Endothelial cell of umbilical vein (primary cell): Measurements from ENCODE around the gene ZFYVE28. TPM values are rescaled to one million over a fixed set of nuclear protein-coding genes. Genes with fewer than 3 reads are reported as not detected.

ENCODE experiments used
- BruUV-seq: library from RNA; stranded (reverse); fragments of 400-500 nt; replicated peaks from 2 replicates; lab custom pipeline; 2021; lab: Mats Ljungman, UMichigan
- CTCF ChIA-PET: fragments of 300-600, 350-600 bp; sonication (Branson Sonifier 250); formaldehyde crosslinking; loops from one replicate; lab custom pipeline; 2021; ENCODE audit warnings: antibody characterized with exemption, inconsistent platforms; lab: Charles Lee
- POLR2A ChIA-PET: fragments of 300-600, 350-600 bp; sonication (Branson Sonifier 250); formaldehyde crosslinking; loops from one replicate; lab custom pipeline; 2021; ENCODE audit warnings: antibody characterized with exemption, inconsistent platforms; lab: Charles Lee
- DNase-seq: peaks from one replicate; pipeline ENCODE4 v3.0.0-alpha.2; 2011; ENCODE audit warnings: low read depth, low spot score
- FAIRE-seq: peaks from 2 replicates; lab custom pipeline; 2011; peaks lifted over from hg19 to GRCh38; lab: Jason Lieb, UNC
- H2AFZ ChIP-seq: 2 replicates; pipeline ENCODE4 v1.6.0; 2012; ENCODE audit warnings: low read depth, low read length, control low read depth, inconsistent platforms
- H3K27ac ChIP-seq: 2 replicates; pipeline ENCODE4 v1.5.1; 2011; ENCODE audit warnings: low read depth, mild to moderate bottlenecking, control low read depth, low read length, moderate library complexity; ENCODE audit not compliant: insufficient read depth
- H3K27me3 ChIP-seq, 2 experiments: 2 replicates each; pipeline versions ENCODE4 v1.6.0 to v1.6.1; 2011; ENCODE audit warnings: low read length in 2 of 2, mixed read lengths in 1 of 2; ENCODE audit not compliant: control insufficient read depth in 2 of 2, insufficient read depth in 2 of 2
- H3K36me3 ChIP-seq, 2 experiments: 2 replicates in 1 of 2; 3 replicates in 1 of 2; pipeline ENCODE4 v1.5.1; 2011; ENCODE audit warnings: low read length in 2 of 2, mild to moderate bottlenecking in 1 of 2, moderate library complexity in 1 of 2; ENCODE audit not compliant: control insufficient read depth in 2 of 2, insufficient read depth in 2 of 2; ENCODE audit errors: extremely low read depth in 1 of 2
- H3K4me1 ChIP-seq: 3 replicates; pipeline ENCODE4 v1.5.1; 2011; ENCODE audit warnings: mild to moderate bottlenecking, low read length; ENCODE audit not compliant: control insufficient read depth, insufficient read depth; ENCODE audit errors: extremely low read depth
- H3K4me2 ChIP-seq: 2 replicates; pipeline ENCODE4 v1.6.1; 2011; ENCODE audit warnings: low read length, control low read depth, mixed read lengths; ENCODE audit not compliant: insufficient read depth
- H3K4me3 ChIP-seq, 3 experiments: fragments of 200-600 bp in 1 of 3; sonication (generic), shearing (Covaris generic) in 1 of 3; replicated peaks in 1 of 3; 2 replicates each; pipeline ENCODE4 v1.5.1; 2011 to 2016; ENCODE audit warnings: control low read depth in 3 of 3, low read length in 3 of 3, mild to moderate bottlenecking in 2 of 3, inconsistent platforms in 1 of 3, low read depth in 1 of 3, moderate library complexity in 1 of 3; ENCODE audit not compliant: insufficient read depth in 1 of 3
- H3K79me2 ChIP-seq: 2 replicates; pipeline ENCODE4 v1.6.0; 2012; ENCODE audit warnings: low read length, inconsistent platforms; ENCODE audit not compliant: control insufficient read depth, insufficient read depth
- H3K9ac ChIP-seq: replicated peaks from 2 replicates; pipeline ENCODE3; 2011; ENCODE audit warnings: low read length, control low read depth; ENCODE audit not compliant: insufficient read depth; ENCODE audit errors: extremely low read depth
- H3K9me1 ChIP-seq: replicated peaks from 3 replicates; pipeline ENCODE4 v1.6.0; 2011; ENCODE audit warnings: mild to moderate bottlenecking, low read length; ENCODE audit not compliant: control insufficient read depth, insufficient read depth; ENCODE audit errors: extremely low read depth
- H3K9me3 ChIP-seq: replicated peaks from 2 replicates; pipeline ENCODE4 v1.5.1; 2012; ENCODE audit warnings: low read length, inconsistent platforms; ENCODE audit not compliant: control insufficient read depth, insufficient read depth
- H4K20me1 ChIP-seq: replicated peaks from 2 replicates; pipeline ENCODE3; 2011; ENCODE audit warnings: mild to moderate bottlenecking, low read length; ENCODE audit not compliant: control insufficient read depth, insufficient read depth; ENCODE audit errors: extremely low read depth
- CTCF ChIP-seq, 2 donors: IDR thresholded peaks; 1 replicate in 1 of 2; 2 replicates in 1 of 2; pipeline ENCODE4 v1.5.1; 2011; ENCODE audit warnings: low read length in 2 of 2, mild to moderate bottlenecking in 2 of 2, moderate library complexity in 2 of 2, control low read depth in 1 of 2, inconsistent platforms in 1 of 2, low read depth in 1 of 2; ENCODE audit not compliant: insufficient read depth in 1 of 2; ENCODE audit errors: extremely low read depth in 1 of 2
- EZH2 ChIP-seq: IDR thresholded peaks from 2 replicates; pipeline ENCODE4 v1.6.1; 2012; ENCODE audit warnings: borderline replicate concordance, low read depth, mild to moderate bottlenecking, moderate library complexity, low read length, inconsistent platforms; ENCODE audit not compliant: severe bottlenecking
- FOS ChIP-seq: IDR thresholded peaks from 2 replicates; pipeline ENCODE4 v1.6.1; 2011; ENCODE audit warnings: mild to moderate bottlenecking, low read length, moderate library complexity, borderline replicate concordance; ENCODE audit not compliant: insufficient read depth
- GATA2 ChIP-seq: IDR thresholded peaks from 2 replicates; pipeline ENCODE4 v1.7.0; 2011; ENCODE audit warnings: low read depth, mild to moderate bottlenecking, moderate library complexity, mixed read lengths, low read length; ENCODE audit not compliant: insufficient read length, insufficient read depth
- JUN ChIP-seq: IDR thresholded peaks from 2 replicates; pipeline ENCODE4 v1.6.1; 2011; ENCODE audit warnings: borderline replicate concordance, low read depth; ENCODE audit not compliant: insufficient read length, insufficient read depth
- MAX ChIP-seq: IDR thresholded peaks from 2 replicates; pipeline ENCODE4 v1.6.1; 2011; ENCODE audit not compliant: insufficient read depth, insufficient read length
- MYC ChIP-seq: IDR thresholded peaks from one replicate; pipeline ENCODE4 v1.6.1; 2011; ENCODE audit warnings: mild to moderate bottlenecking, low read depth, low read length
- POLR2A ChIP-seq: IDR thresholded peaks from 2 replicates; pipeline ENCODE4 v1.6.1; 2012; ENCODE audit warnings: low read depth, mild to moderate bottlenecking, control low read depth, low read length
- POLR2AphosphoS5 ChIP-seq: IDR thresholded peaks from 2 replicates; pipeline ENCODE4 v1.6.1; 2012; ENCODE audit warnings: low read depth, mild to moderate bottlenecking, control low read depth, low read length, moderate library complexity; ENCODE audit not compliant: insufficient read depth
- dilution Hi-C: fragments of 300-500 bp; cut with MboI; formaldehyde crosslinking; loops from one replicate; pipeline ENCODE4 v1.15.0; 2019; ENCODE audit warnings: low sequenced_read_pairs; ENCODE audit not compliant: extremely low pct_ligation_motif_present
- intact Hi-C: fragments of 100-400 bp; cut with micrococcal nuclease; formaldehyde crosslinking; loops from one replicate; pipeline ENCODE4 v1.10.0; 2022
- polyA plus RNA-seq, 4 experiments: library from polyadenylated mRNA; depleted of rRNA in 3 of 4; stranded (reverse) in 3 of 4; unstranded in 1 of 4; fragments of >200 nt; gene quantifications; 2 replicates each; pipeline versions ENCODE4 v1.2.1 to v1.2.3, GENCODE V29; 2011 to 2012; ENCODE audit warnings: missing spikeins in 1 of 4
- total RNA-seq: library from RNA; stranded (reverse); gene quantifications from 2 replicates; pipeline ENCODE4 v1.2.3, GENCODE V29; 2021

The ZFYVE28 gene
- total and polyA plus RNA-seq, 2 donors (not counting 3 experiments of a cell fraction or from before 2014, with no cell fraction given): 5.8 to 7.1 TPM

- TF ChIP-seq JUN (no peak), FOS (no peak), POLR2AphosphoS5 (no peak), GATA2 (no peak), EZH2 (no peak), MYC (no peak), POLR2A (no peak), CTCF (IDR thresholded peaks at IDR 0.05; ENCODE audit: extremely low read depth in 1 of 2, insufficient read depth in 1 of 2, low read depth in 1 of 2, low read length in 2 of 2) (no peak), MAX (no peak)
- no peaks in the 10 kb centered on the region for H4K20me1 ChIP-seq
- H2AFZ ChIP-seq: no peak overlapping the region
- POLR2A ChIA-PET: no interaction called here
- no peaks in the 10 kb centered on the region for H3K36me3 ChIP-seq
- DNase-seq: no peak
- no peaks in the 10 kb centered on the region for H3K9me3 ChIP-seq
- intact Hi-C loops: no loop called here
- H3K9me1 ChIP-seq: no peaks in the 10 kb centered on the region
- dilution Hi-C loops: no loop called here
- H3K79me2 ChIP-seq: peaks cover 4% of the 10 kb centered on the region
- no peak overlapping the region for H3K4me2 ChIP-seq
- no peaks in the 10 kb centered on the region for H3K27me3 ChIP-seq
- no peak overlapping the region for H3K27ac ChIP-seq
- no peak overlapping the region for H3K4me3 ChIP-seq
- H3K9ac ChIP-seq: no peak overlapping the region
- BruUV-seq: no TSS peak
- no peak for FAIRE-seq
- CTCF ChIA-PET: no interaction called here
- H3K4me1 ChIP-seq: peaks cover 12% of the 10 kb centered on the region
These were observed 17.4 kb downstream of the ZFYVE28 start for GRCh38 chr4:2400841-2401609.
